GM12878 (cell line): Measurements from ENCODE around the gene KCNIP3.

Experiments
- CTCF ChIP-seq, 3 experiments: IDR thresholded peaks in 2 of 3; conservative IDR thresholded peaks in 1 of 3; 2 replicates each; pipeline ENCODE4 v1.5.1; 2011; ENCODE audit warnings: low read depth in 3 of 3, low read length in 3 of 3, mild to moderate bottlenecking in 3 of 3, control low read depth in 2 of 3, moderate library complexity in 2 of 3, inconsistent platforms in 1 of 3, mixed read lengths in 1 of 3; ENCODE audit not compliant: control insufficient read depth in 2 of 3, insufficient read depth in 1 of 3; ENCODE audit errors: extremely low read depth in 1 of 3
- EGR1 ChIP-seq, 2 experiments: IDR thresholded peaks; 1 replicate in 1 of 2; 2 replicates in 1 of 2; pipeline ENCODE4 v1.6.1; 2011 to 2012; ENCODE audit warnings: low read depth in 2 of 2, low read length in 2 of 2, borderline replicate concordance in 1 of 2, mild to moderate bottlenecking in 1 of 2, moderate library complexity in 1 of 2
- MXI1 ChIP-seq: fragments of 150-350 bp; IDR thresholded peaks from 2 replicates; pipeline ENCODE4 v1.6.1; 2011; ENCODE audit warnings: low read depth, mild to moderate bottlenecking, inconsistent platforms, low read length, improper control_type of control experiment

GRCh38 chr2:95388091-95388692 is 91.0 kb downstream of the KCNIP3 start:
- TF ChIP-seq EGR1 (IDR thresholded peaks at IDR 0.05; ENCODE audit: borderline replicate concordance in 1 of 2, low read depth in 2 of 2, low read length in 2 of 2) (no peak), CTCF (IDR thresholded peaks at IDR 0.05 in 2 of 3, conservative IDR thresholded peaks at IDR 0.05 in 1 of 3; ENCODE audit: control insufficient read depth in 2 of 3, extremely low read depth in 1 of 3, insufficient read depth in 1 of 3, low read depth in 3 of 3, low read length in 3 of 3) (no peak), MXI1 (no peak)
